ENCODE data around the gene TMEM126A. TPM values are rescaled to one million over a fixed set of nuclear protein-coding genes. Genes with fewer than 3 reads are reported as not detected.
A peak's percentile ranks its signal among the peaks of the same experiment; 100 is the strongest.

TMEM126A gene
- total and polyA plus RNA-seq, 2 of the 8 experiments (the other 6 are each of a cell fraction or from before 2014, with no cell fraction given), result 33.7 to 58.7 TPM

GRCh38 chr11:85626496-85626895, 21.3 kb upstream of the TMEM126A start:
- Histone ChIP-seq H3K79me2 (ENCODE audit: control insufficient read depth in 1 of 2, insufficient read depth in 2 of 2, low read length in 2 of 2) (peaks cover 18 to 31% of the 10 kb centered on the region in 2 experiments), H3K56ac (replicated peaks; ENCODE audit: insufficient read length, low read depth, low read length) (no peak overlapping the region), H2AK5ac (ENCODE audit: low read depth, low read length) (no peak overlapping the region), H4K5ac (ENCODE audit: insufficient read length, low read depth, low read length) (no peak overlapping the region), H3K23me2 (ENCODE audit: low read depth, low read length) (peaks cover 12% of the 10 kb centered on the region), H3K79me1 (ENCODE audit: low read depth, low read length) (peaks cover 2% of the 10 kb centered on the region; the same call in 1 of the 2 replicates), H3K27ac (ENCODE audit: low read depth, low read length) (no peak overlapping the region), H3K36me3 (ENCODE audit: control insufficient read depth in 2 of 4, insufficient read depth in 4 of 4, low read length in 3 of 4) (peaks cover 0 to 7% (median 3%) of the 10 kb centered on the region in 4 experiments; a peak in 3 of 8 replicates), H3K9ac (replicated peaks in 1 of 4; ENCODE audit: extremely low read depth in 1 of 4, low read depth in 3 of 4, low read length in 3 of 4) (no peak overlapping the region), H4K20me1 (replicated peaks in 1 of 2; ENCODE audit: control insufficient read depth in 1 of 2, insufficient read depth in 2 of 2, low read length in 2 of 2) (no peaks in the 10 kb centered on the region), H3K27me3 (replicated peaks in 1 of 4; ENCODE audit: control insufficient read depth in 3 of 4, extremely low read depth in 1 of 4, insufficient read depth in 3 of 4, low read length in 3 of 4) (no peaks in the 10 kb centered on the region), H2BK15ac (ENCODE audit: low read length) (no peak overlapping the region), H2BK5ac (ENCODE audit: low read depth, low read length) (no peak overlapping the region), H2BK20ac (ENCODE audit: low read length) (no peak overlapping the region), H4K91ac (replicated peaks; ENCODE audit: insufficient read length, low read length) (no peak overlapping the region), H2AFZ (ENCODE audit: low read length) (no peak overlapping the region), H3K9me3 (ENCODE audit: insufficient read depth in 2 of 2, low read depth in 1 of 2, low read length in 1 of 2) (no peaks in the 10 kb centered on the region), H3K23ac (ENCODE audit: insufficient read length) (no peak overlapping the region), H3K4ac (replicated peaks; ENCODE audit: insufficient read length, low read depth, low read length) (no peak overlapping the region), H3K14ac (ENCODE audit: insufficient read length) (no peak overlapping the region), H3K4me3 (ENCODE audit: extremely low read depth in 1 of 4, insufficient read depth in 2 of 4, low read depth in 3 of 4, low read length in 4 of 4) (peak overlapping the region in 2 of 4 experiments; percentile 72 to 90; a peak in 3 of 8 replicates), H2BK120ac (replicated peaks; ENCODE audit: low read depth, low read length) (no peak overlapping the region), H3K4me2 (ENCODE audit: insufficient read depth in 1 of 2, low read depth in 2 of 2, low read length in 2 of 2) (peak overlapping the region; percentile 68 to 99), H3K4me1 (replicated peaks in 1 of 4; ENCODE audit: control insufficient read depth in 3 of 4, insufficient read depth in 4 of 4, low read length in 3 of 4) (peaks cover 0 to 9% (median 0%) of the 10 kb centered on the region in 4 experiments; a peak in 4 of 7 replicates), H4K8ac (ENCODE audit: extremely low read depth, insufficient read depth, low read length) (no peak overlapping the region), H2BK12ac (ENCODE audit: low read depth, low read length) (no peak overlapping the region), H3K18ac (ENCODE audit: extremely low read depth, low read length) (no peak overlapping the region)
- no peak for FAIRE-seq
- CTCF ChIA-PET (ENCODE audit: partially characterized antibody), result interaction anchor here (1.0 to 1.3 kb wide), 3 partner anchors 9 to 727 kb away, joined by 3 to 4 read pairs (median 3); no protein-coding TSS in a partner anchor
- 72% methylated on average over 2 of the region's 2 CpGs; no CpG with 5 or more reads in 1 of the 2 experiments for WGBS, 2 experiments (ENCODE audit: extremely low coverage in 1 of 2, insufficient coverage in 1 of 2, insufficient read length in 1 of 2, insufficient replicate concordance in 2 of 2, low coverage in 1 of 2, low lambda C conversion rate in 2 of 2, missing lambda C conversion rate in 1 of 2)
- DNase-seq (ENCODE audit: low read depth in 1 of 2, low spot score in 2 of 2), result no peak
- POLR2A ChIA-PET (ENCODE audit: partially characterized antibody), result interaction anchor here (0.7 to 2.6 kb wide), 4 partner anchors 10 to 25 kb away, joined by 3 to 20 read pairs (median 4); partner anchors contain the start of gene TMEM126A
- TF ChIP-seq TCF12 (IDR thresholded peaks at IDR 0.05; ENCODE audit: low read depth, low read length) (no peak), CHD1 (IDR thresholded peaks at IDR 0.05; ENCODE audit: low read depth, low read length) (no peak), JUN (IDR thresholded peaks at IDR 0.05; ENCODE audit: low read depth, low read length) (no peak), NRF1 (IDR thresholded peaks at IDR 0.05; ENCODE audit: low read depth, low read length) (no peak), KDM5A (IDR thresholded peaks at IDR 0.05; ENCODE audit: low read length) (no peak), BACH1 (IDR thresholded peaks at IDR 0.05; ENCODE audit: low read length) (no peak), CTCF (IDR thresholded peaks at IDR 0.05; ENCODE audit: control extremely low read depth in 1 of 3, insufficient read depth in 1 of 3, low read depth in 1 of 3, low read length in 3 of 3) (no peak), CBX8 (IDR thresholded peaks at IDR 0.05; ENCODE audit: borderline replicate concordance, low read depth, low read length) (no peak), GABPA (IDR thresholded peaks at IDR 0.05; ENCODE audit: borderline replicate concordance, insufficient read depth, low read length) (no peak), MAFK (IDR thresholded peaks at IDR 0.05; ENCODE audit: low read depth, low read length) (no peak), TBP (IDR thresholded peaks at IDR 0.05; ENCODE audit: low read depth, low read length) (no peak), YY1 (IDR thresholded peaks at IDR 0.05; ENCODE audit: low read depth, low read length) (no peak)
